GM12878 (cell line): ENCODE results near the gene TMEM217. TPM values are rescaled to one million over a fixed set of nuclear protein-coding genes. Genes with fewer than 3 reads are reported as not detected.

Experiments used
- ATAC-seq: fragments of 200-7000 bp; cut with Tn5 transposase; 3 replicates; pipeline ENCODE4 v1.9.1; 2020; ENCODE audit warnings: mild to moderate bottlenecking, moderate library complexity
- BruUV-seq: library from RNA; stranded (reverse); fragments of 400-500 nt; replicated peaks from 2 replicates; lab custom pipeline; 2021; lab: Mats Ljungman, UMichigan
- CTCF ChIA-PET: fragments of 300-600 bp; sonication (Branson Sonifier 250); formaldehyde crosslinking; extraction: SDS; loops from one replicate; lab custom pipeline; 2021; ENCODE audit warnings: inconsistent platforms; lab: Yijun Ruan, JAX
- POLR2A ChIA-PET: fragments of 350-600 bp; formaldehyde crosslinking; extraction: SDS; loops from one replicate; lab custom pipeline; 2021; ENCODE audit warnings: inconsistent platforms; lab: Charles Lee
- RAD21 ChIA-PET: fragments of 300-600 bp; sonication (Branson Sonifier 250); formaldehyde crosslinking; loops from one replicate; lab custom pipeline; 2023; ENCODE audit warnings: antibody characterized with exemption; ENCODE audit not compliant: unreplicated experiment; lab: Charles Lee
- SMC1A ChIA-PET: fragments of 300-600 bp; sonication (Branson Sonifier 250); formaldehyde crosslinking; loops from one replicate; lab custom pipeline; 2023; ENCODE audit not compliant: unreplicated experiment, uncharacterized antibody; lab: Charles Lee
- DNase-seq: peaks from one replicate; pipeline ENCODE4 v3.0.0-alpha.2; 2011; ENCODE audit warnings: low read depth, low spot score
- FAIRE-seq: peaks from 3 replicates; lab custom pipeline; 2011; peaks lifted over from hg19 to GRCh38; lab: Jason Lieb, UNC
- H2AFZ ChIP-seq: 2 replicates; pipeline ENCODE4 v1.6.0; 2011; ENCODE audit warnings: low read depth, low read length, control low read depth; ENCODE audit not compliant: control insufficient read depth
- H3K27ac ChIP-seq: 2 replicates; pipeline ENCODE4 v1.5.1; 2011; ENCODE audit warnings: control low read depth; ENCODE audit not compliant: control insufficient read depth, insufficient read depth
- H3K27me3 ChIP-seq, 2 experiments: replicated peaks in 1 of 2; 2 replicates each; pipeline versions ENCODE4 v1.6.0 to v1.6.1; 2011; ENCODE audit warnings: low read length in 1 of 2; ENCODE audit not compliant: control insufficient read depth in 2 of 2, insufficient read depth in 2 of 2
- H3K36me3 ChIP-seq, 2 experiments: 2 replicates each; pipeline ENCODE4 v1.5.1; 2011; ENCODE audit warnings: low read length in 1 of 2; ENCODE audit not compliant: control insufficient read depth in 2 of 2, insufficient read depth in 2 of 2
- H3K4me1 ChIP-seq: 2 replicates; pipeline ENCODE4 v1.6.1; 2011; ENCODE audit warnings: mild to moderate bottlenecking, low read length, moderate library complexity, mixed read lengths; ENCODE audit not compliant: control insufficient read depth, insufficient read depth
- H3K4me2 ChIP-seq: 2 replicates; pipeline ENCODE4 v1.6.0; 2011; ENCODE audit warnings: control low read depth; ENCODE audit not compliant: control insufficient read depth, insufficient read depth
- H3K4me3 ChIP-seq: fragments of 200-600 bp; sonication (generic); 2 replicates; pipeline ENCODE4 v1.5.1; 2016
- H3K79me2 ChIP-seq: 2 replicates; pipeline ENCODE4 v1.6.0; 2011; ENCODE audit warnings: low read length; ENCODE audit not compliant: control insufficient read depth, insufficient read depth
- H3K9ac ChIP-seq: 2 replicates; pipeline ENCODE4 v1.8.0; 2011; ENCODE audit warnings: low read length, control low read depth, mixed read lengths; ENCODE audit not compliant: control insufficient read depth, insufficient read depth
- H3K9me3 ChIP-seq: replicated peaks from 3 replicates; pipeline ENCODE4 v1.5.1; 2011; ENCODE audit warnings: mild to moderate bottlenecking, low read length; ENCODE audit not compliant: control insufficient read depth, insufficient read depth
- H4K20me1 ChIP-seq: 2 replicates; pipeline ENCODE4 v1.6.0; 2011; ENCODE audit not compliant: control insufficient read depth, insufficient read depth
- BRCA1 ChIP-seq: IDR thresholded peaks from 2 replicates; pipeline ENCODE4 v1.6.1; 2011; ENCODE audit warnings: low read depth, low read length, improper control_type of control experiment
- ETV6 ChIP-seq, 2 experiments: fragments of 450-650 bp in 1 of 2; IDR thresholded peaks in 1 of 2; conservative IDR thresholded peaks in 1 of 2; 2 replicates each; pipeline ENCODE4 v1.6.1; 2014; ENCODE audit warnings: antibody characterized with exemption in 1 of 2, borderline replicate concordance in 1 of 2, low read depth in 1 of 2, mild to moderate bottlenecking in 1 of 2, moderate library complexity in 1 of 2
- HSF1 ChIP-seq: fragments of 150-350 bp; IDR thresholded peaks from 2 replicates; pipeline ENCODE4 v1.6.1; 2014; ENCODE audit warnings: mild to moderate bottlenecking, low read depth, low read length
- SPI1 ChIP-seq: IDR thresholded peaks from 2 replicates; pipeline ENCODE4 v1.6.1; 2011; ENCODE audit warnings: low read depth, mild to moderate bottlenecking, low read length, moderate library complexity, borderline replicate concordance; ENCODE audit not compliant: insufficient read depth
- ZBTB40 ChIP-seq: fragments of 450-650 bp; IDR thresholded peaks from 2 replicates; pipeline ENCODE4 v1.6.1; 2016; ENCODE audit warnings: mild to moderate bottlenecking, moderate library complexity, borderline replicate concordance
- WGBS: methylation state at CpG from one replicate; pipeline ENCODE4 v1.1.6; 2016; ENCODE audit warnings: low lambda C conversion rate; ENCODE audit not compliant: insufficient replicate concordance, insufficient coverage; ENCODE audit errors: missing lambda C conversion rate; 5-methylcytosine and 5-hydroxymethylcytosine counted together
- in situ Hi-C: fragments of 300-500 bp; cut with MboI; formaldehyde crosslinking; loops from 9 replicates; pipeline ENCODE4 v1.14.3; 2018; ENCODE audit warnings: mixed read lengths
- intact Hi-C: fragments of 100-400 bp; cut with micrococcal nuclease; formaldehyde crosslinking; loops from one replicate; pipeline ENCODE4 v1.14.2; 2022; ENCODE audit not compliant: unreplicated experiment
- polyA plus RNA-seq, 11 experiments: library from polyadenylated mRNA; depleted of rRNA in 4 of 11; unstranded in 6 of 11; stranded (reverse) in 5 of 11; fragments of >200 nt; fragmentation: Nextera tagmentation in 4 of 11; fragmentation: Illumina TruSeq in 1 of 11; extraction: Ambion mirVana in 4 of 11; extraction: Trizol in 1 of 11; gene quantifications; 1 replicate in 1 of 11; 2 replicates in 10 of 11; pipeline versions ENCODE4 v1.2.1 to v1.2.3, GENCODE V29; 2011 to 2016; ENCODE audit warnings: inconsistent platforms in 2 of 11, missing spikeins in 2 of 11, low read depth in 1 of 11
- total RNA-seq, 4 experiments: library from RNA; depleted of rRNA in 3 of 4; stranded (reverse); fragments of >200 nt in 3 of 4; fragmentation: Illumina TruSeq in 1 of 4; extraction: Trizol in 1 of 4; gene quantifications; 2 replicates each; pipeline versions ENCODE4 v1.2.1 to v1.2.3, GENCODE V29; 2013 to 2021

TMEM217 gene
- total and polyA plus RNA-seq, 10 of the 15 experiments (the other 5 are each of a cell fraction or from before 2014, with no cell fraction given) = 1.3 to 4.5 (median 2.3) TPM

GRCh38 chr6:37279366-37280134 is 21.6 kb upstream of the TMEM217 start:
- H3K27me3 ChIP-seq = no peaks in the 10 kb centered on the region
- intact Hi-C loops = no loop called here
- peaks cover 9 to 18% of the 10 kb centered on the region in 2 experiments; a peak in 2 of 4 replicates for H3K36me3 ChIP-seq
- FAIRE-seq = no peak
- H3K4me1 ChIP-seq = peaks cover 9% of the 10 kb centered on the region; the same call in 1 of the 2 replicates
- RAD21 ChIA-PET = no interaction called here
- no peak for DNase-seq
- no peaks in the 10 kb centered on the region for H4K20me1 ChIP-seq
- H3K27ac ChIP-seq = no peak overlapping the region; the same call in 1 of the 2 replicates
- no TSS peak for BruUV-seq
- no peaks in the 10 kb centered on the region for H3K9me3 ChIP-seq
- no peak overlapping the region for H2AFZ ChIP-seq
- H3K4me3 ChIP-seq = no peak overlapping the region
- CTCF ChIA-PET = interaction anchor here (1.0 to 1.4 kb wide), 2 partner anchors 14 to 25 kb away, joined by 3 read pairs; no protein-coding TSS in a partner anchor
- no peak for ATAC-seq
- in situ Hi-C loops = no loop called here
- H3K4me2 ChIP-seq = no peak overlapping the region
- no peak for TF ChIP-seq SPI1
- TF ChIP-seq ZBTB40 = no peak
- no peak for TF ChIP-seq ETV6 (conservative IDR thresholded peaks at IDR 0.05 in 1 of 2, IDR thresholded peaks at IDR 0.05 in 1 of 2; ENCODE audit: borderline replicate concordance in 1 of 2, low read depth in 1 of 2)
- no peak for TF ChIP-seq HSF1
- TF ChIP-seq BRCA1 = no peak
- POLR2A ChIA-PET = no interaction called here
- peaks cover 3% of the 10 kb centered on the region for H3K79me2 ChIP-seq
- WGBS = 100% methylated on average over 9 of the region's 9 CpGs
- SMC1A ChIA-PET = interaction anchor here (0.5 to 1.8 kb wide), 3 partner anchors 14 to 1388 kb away, joined by 4 to 6 read pairs (median 5); no protein-coding TSS in a partner anchor
- H3K9ac ChIP-seq = no peak overlapping the region
